ENCODE measurements around the gene EFNA2. TPM values are rescaled to one million over a fixed set of nuclear protein-coding genes. Genes with fewer than 3 reads are reported as not detected.
A peak's percentile ranks its signal among the peaks of the same experiment; 100 is the strongest.

The EFNA2 gene
- total and polyA plus RNA-seq, 2 of the 8 experiments (the other 6 are each of a cell fraction or from before 2014, with no cell fraction given): 4.0 to 7.0 TPM

DNA sequence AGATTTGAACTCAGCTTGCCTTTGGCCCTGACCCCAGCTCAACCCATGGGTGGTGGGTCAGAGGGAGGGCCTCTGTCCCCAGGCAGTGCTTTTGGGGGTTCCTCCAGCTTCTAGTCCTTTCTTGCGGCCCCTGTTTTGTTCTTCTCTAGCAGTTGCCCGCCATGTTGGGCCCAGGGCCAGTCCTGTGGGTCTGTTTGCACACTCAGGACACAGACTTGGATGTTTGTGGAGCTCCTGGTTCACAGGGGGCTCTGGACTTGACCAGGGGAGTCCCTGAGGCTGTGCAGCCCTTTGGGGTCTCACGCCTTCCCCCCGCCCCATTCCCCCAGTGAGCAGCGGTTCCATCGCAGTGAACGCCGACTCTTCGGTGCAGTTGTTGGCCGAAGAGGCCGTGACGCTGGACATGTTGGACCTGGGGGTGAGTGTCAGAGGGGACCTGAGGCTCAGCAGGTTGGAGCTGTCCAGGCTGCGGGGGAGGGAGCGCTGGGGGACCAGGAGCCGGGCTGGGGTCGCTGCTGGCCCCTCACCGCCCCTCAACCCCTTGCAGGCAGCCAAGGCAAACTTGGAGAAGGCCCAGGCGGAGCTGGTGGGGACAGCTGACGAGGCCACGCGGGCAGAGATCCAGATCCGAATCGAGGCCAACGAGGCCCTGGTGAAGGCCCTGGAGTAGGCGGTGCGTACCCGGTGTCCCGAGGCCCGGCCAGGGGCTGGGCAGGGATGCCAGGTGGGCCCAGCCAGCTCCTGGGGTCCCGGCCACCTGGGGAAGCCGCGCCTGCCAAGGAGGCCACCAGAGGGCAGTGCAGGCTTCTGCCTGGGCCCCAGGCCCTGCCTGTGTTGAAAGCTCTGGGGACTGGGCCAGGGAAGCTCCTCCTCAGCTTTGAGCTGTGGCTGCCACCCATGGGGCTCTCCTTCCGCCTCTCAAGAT is 41.6 kb upstream of the EFNA2 start (continued):
- peak; percentile 86 to 87 for TF ChIP-seq RAD21 (IDR thresholded peaks at IDR 0.05 in 1 of 2, conservative IDR thresholded peaks at IDR 0.05 in 1 of 2; ENCODE audit: low read depth in 2 of 2, low read length in 2 of 2)
- no peak for TF ChIP-seq KDM5A (IDR thresholded peaks at IDR 0.05; ENCODE audit: low read length)
- TF ChIP-seq SP4 (IDR thresholded peaks at IDR 0.05; ENCODE audit: low read length): no peak
- no peak for TF ChIP-seq NRF1 (IDR thresholded peaks at IDR 0.05; ENCODE audit: low read depth, low read length)
- TF ChIP-seq BRCA1 (IDR thresholded peaks at IDR 0.05; ENCODE audit: low read depth, low read length): no peak
- TF ChIP-seq POU5F1 (IDR thresholded peaks at IDR 0.05; ENCODE audit: low read depth, low read length): no peak
- no peak for TF ChIP-seq GTF2F1 (IDR thresholded peaks at IDR 0.05; ENCODE audit: borderline replicate concordance, low read depth, low read length)
- TF ChIP-seq BCL11A (IDR thresholded peaks at IDR 0.05; ENCODE audit: low read depth in 2 of 2, low read length in 2 of 2): no peak
- TF ChIP-seq SP2 (IDR thresholded peaks at IDR 0.05; ENCODE audit: low read length): no peak
- TF ChIP-seq TCF12 (IDR thresholded peaks at IDR 0.05; ENCODE audit: low read depth, low read length): no peak
- no peak for TF ChIP-seq RNF2 (IDR thresholded peaks at IDR 0.05; ENCODE audit: borderline replicate concordance, low read depth, low read length, missing control alignments, poor library complexity, severe bottlenecking)
- TF ChIP-seq HDAC2 (IDR thresholded peaks at IDR 0.05; ENCODE audit: borderline replicate concordance in 1 of 2, low read depth in 2 of 2, low read length in 2 of 2): no peak
- no peak for TF ChIP-seq MAFK (IDR thresholded peaks at IDR 0.05; ENCODE audit: low read depth, low read length)
- no peak for TF ChIP-seq ASH2L (IDR thresholded peaks at IDR 0.05; ENCODE audit: low read length)
- TF ChIP-seq, protein P1, sequence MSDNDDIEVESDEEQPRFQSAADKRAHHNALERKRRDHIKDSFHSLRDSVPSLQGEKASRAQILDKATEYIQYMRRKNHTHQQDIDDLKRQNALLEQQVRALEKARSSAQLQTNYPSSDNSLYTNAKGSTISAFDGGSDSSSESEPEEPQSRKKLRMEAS (IDR thresholded peaks at IDR 0.05): no peak
- TF ChIP-seq GABPA (IDR thresholded peaks at IDR 0.05; ENCODE audit: borderline replicate concordance, insufficient read depth, low read length): peak; percentile 81
- TF ChIP-seq, protein P2, sequence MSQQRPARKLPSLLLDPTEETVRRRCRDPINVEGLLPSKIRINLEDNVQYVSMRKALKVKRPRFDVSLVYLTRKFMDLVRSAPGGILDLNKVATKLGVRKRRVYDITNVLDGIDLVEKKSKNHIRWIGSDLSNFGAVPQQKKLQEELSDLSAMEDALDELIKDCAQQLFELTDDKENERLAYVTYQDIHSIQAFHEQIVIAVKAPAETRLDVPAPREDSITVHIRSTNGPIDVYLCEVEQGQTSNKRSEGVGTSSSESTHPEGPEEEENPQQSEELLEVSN (IDR thresholded peaks at IDR 0.05): no peak
- no peak for TF ChIP-seq HDAC6 (IDR thresholded peaks at IDR 0.05; ENCODE audit: low read depth, low read length)
- TF ChIP-seq SUZ12 (IDR thresholded peaks at IDR 0.05; ENCODE audit: low read length): no peak
- TF ChIP-seq SIRT6 (IDR thresholded peaks at IDR 0.05; ENCODE audit: low read length): no peak
- no peak for TF ChIP-seq POLR2A (IDR thresholded peaks at IDR 0.05; ENCODE audit: control extremely low read depth in 1 of 2, low read depth in 2 of 2, low read length in 2 of 2)
- no peak for TF ChIP-seq CBX8 (IDR thresholded peaks at IDR 0.05; ENCODE audit: borderline replicate concordance, low read depth, low read length)
